ENCODE results near the gene CACNA1G.

The CACNA1G gene

DNA sequence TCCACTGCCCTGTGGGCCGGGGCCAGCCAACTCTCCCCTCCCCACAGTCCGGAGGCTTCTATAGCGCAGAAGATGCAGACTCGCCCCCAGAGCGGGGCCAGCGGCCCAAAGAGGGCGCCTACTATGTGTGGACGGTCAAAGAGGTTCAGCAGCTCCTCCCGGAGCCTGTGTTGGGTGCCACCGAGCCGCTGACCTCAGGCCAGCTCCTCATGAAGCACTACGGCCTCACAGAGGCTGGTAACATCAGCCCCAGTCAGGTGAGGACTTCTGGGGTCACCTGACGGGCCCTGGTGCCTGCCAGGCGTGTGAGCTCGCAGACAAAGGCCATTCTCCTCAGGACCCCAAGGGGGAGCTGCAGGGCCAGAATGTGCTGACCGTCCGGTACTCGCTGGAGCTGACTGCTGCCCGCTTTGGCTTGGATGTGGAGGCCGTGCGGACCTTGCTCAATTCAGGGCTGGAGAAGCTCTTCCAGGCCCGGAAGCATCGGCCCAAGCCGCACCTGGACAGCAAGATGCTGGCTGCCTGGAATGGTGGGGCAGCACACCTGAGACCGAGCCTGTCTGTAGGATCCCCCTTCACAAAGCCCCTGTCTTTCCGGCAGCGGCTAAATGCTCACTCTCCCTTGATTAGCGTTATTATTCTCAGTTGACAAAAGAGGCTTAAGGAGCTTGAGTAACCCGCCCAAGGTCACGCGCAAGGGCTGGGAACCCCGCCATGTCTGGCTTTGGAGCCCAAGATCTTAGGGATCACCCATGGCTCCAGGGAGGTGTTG is 9.7 kb upstream of the CACNA1G start:
- Histone ChIP-seq H3K36me3 (ENCODE audit: insufficient read depth, low read length) (peaks cover 37% of the 10 kb centered on the region), H3K4me3 (ENCODE audit: low read length) (no peak overlapping the region), H3K4me2 (ENCODE audit: low read length) (no peak overlapping the region), H3K4me1 (ENCODE audit: control insufficient read depth, insufficient read depth, low read length) (peaks cover 10% of the 10 kb centered on the region), H3K27me3 (ENCODE audit: control insufficient read depth, insufficient read depth, low read length) (no peaks in the 10 kb centered on the region), H3K9ac (ENCODE audit: low read depth, low read length) (no peak overlapping the region), H3K9me3 (replicated peaks; ENCODE audit: low read length) (no peaks in the 10 kb centered on the region)

DNA sequence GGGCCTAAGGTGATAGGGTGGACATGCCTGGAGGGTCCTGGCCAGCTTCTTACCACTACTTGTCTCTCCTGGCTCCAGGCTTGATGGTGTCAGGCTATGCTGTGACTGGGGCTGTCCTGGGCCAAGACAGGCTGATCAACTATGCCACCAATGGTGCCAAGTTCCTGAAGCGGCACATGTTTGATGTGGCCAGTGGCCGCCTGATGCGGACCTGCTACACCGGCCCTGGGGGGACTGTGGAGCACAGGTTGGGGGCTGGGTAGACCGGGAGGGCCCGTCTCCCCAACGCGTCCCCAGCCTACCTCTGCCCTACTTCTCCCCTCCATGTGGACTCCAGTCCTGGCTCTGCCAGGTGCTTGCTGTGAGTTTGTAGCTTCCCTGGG is 9.1 kb upstream of the CACNA1G start:
- Histone ChIP-seq H3K4me3 (ENCODE audit: low read length) (no peak overlapping the region), H3K36me3 (ENCODE audit: insufficient read depth, low read length) (peaks cover 43% of the 10 kb centered on the region), H3K9me3 (replicated peaks; ENCODE audit: low read length) (no peaks in the 10 kb centered on the region), H3K4me2 (ENCODE audit: low read length) (no peak overlapping the region), H3K27me3 (ENCODE audit: control insufficient read depth, insufficient read depth, low read length) (no peaks in the 10 kb centered on the region), H3K4me1 (ENCODE audit: control insufficient read depth, insufficient read depth, low read length) (peaks cover 10% of the 10 kb centered on the region), H3K9ac (ENCODE audit: low read depth, low read length) (no peak overlapping the region)

DNA sequence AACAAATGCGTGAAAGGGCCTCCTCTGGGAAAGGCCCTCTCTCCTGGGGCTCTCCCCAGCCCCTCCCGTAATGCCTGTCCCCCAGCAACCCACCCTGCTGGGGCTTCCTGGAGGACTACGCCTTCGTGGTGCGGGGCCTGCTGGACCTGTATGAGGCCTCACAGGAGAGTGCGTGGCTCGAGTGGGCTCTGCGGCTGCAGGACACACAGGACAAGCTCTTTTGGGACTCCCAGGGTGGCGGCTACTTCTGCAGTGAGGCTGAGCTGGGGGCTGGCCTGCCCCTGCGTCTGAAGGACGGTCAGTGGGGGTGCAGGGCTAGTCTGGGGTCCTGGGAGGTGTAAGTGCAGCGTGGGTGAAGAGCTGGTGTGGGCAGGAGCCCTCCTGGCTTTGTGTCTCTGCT is 8.6 kb upstream of the CACNA1G start:
- peaks cover 44% of the 10 kb centered on the region for H3K36me3 ChIP-seq (ENCODE audit: insufficient read depth, low read length)
- no peak overlapping the region for H3K9ac ChIP-seq (ENCODE audit: low read depth, low read length)
- H3K9me3 ChIP-seq (replicated peaks; ENCODE audit: low read length): no peaks in the 10 kb centered on the region
- H3K4me1 ChIP-seq (ENCODE audit: control insufficient read depth, insufficient read depth, low read length): peaks cover 10% of the 10 kb centered on the region
- H3K4me2 ChIP-seq (ENCODE audit: low read length): no peak overlapping the region
- no peaks in the 10 kb centered on the region for H3K27me3 ChIP-seq (ENCODE audit: control insufficient read depth, insufficient read depth, low read length)
- H3K4me3 ChIP-seq (ENCODE audit: low read length): no peak overlapping the region

DNA sequence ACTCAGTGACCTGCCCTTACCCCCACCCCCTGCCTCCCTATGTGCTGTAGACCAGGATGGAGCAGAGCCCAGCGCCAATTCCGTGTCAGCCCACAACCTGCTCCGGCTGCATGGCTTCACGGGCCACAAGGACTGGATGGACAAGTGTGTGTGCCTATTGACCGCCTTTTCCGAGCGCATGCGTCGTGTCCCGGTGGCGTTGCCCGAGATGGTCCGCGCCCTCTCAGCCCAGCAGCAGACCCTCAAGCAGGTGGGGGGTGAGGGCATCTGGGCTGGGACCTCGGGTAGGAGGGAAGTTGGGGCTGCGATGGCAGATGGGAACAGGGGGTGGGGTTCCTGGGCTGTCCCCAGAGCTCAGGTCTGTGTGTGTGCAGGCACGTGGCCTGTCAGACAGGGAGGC is 6.3 kb upstream of the CACNA1G start:
- Histone ChIP-seq H3K27me3 (ENCODE audit: control insufficient read depth, insufficient read depth, low read length) (peaks cover 11% of the 10 kb centered on the region), H3K9ac (ENCODE audit: low read depth, low read length) (no peak overlapping the region)

DNA sequence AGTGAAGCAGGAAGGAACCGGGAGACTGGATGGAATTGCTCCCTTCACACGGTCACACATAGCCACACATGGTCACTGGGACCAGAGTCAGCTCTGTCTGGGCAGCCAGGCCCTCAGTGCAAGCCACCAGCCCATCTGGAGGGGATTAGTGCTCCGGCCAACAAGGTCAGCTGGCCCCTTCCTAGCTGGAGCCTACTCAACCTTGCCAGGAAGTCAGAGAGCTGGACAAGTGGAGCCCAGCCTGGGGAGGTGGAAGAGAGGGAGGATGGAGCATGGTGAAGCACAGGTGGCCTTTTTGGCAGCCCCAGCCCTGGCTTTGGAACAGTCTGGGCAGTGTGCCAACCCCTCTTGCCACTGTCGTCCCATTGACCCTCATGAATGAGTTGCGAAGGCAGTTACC is 3.7 kb upstream of the CACNA1G start:
- no peak overlapping the region for H3K4me3 ChIP-seq (ENCODE audit: low read length)
- H3K9ac ChIP-seq (ENCODE audit: low read depth, low read length): no peak overlapping the region
- H3K4me2 ChIP-seq (ENCODE audit: low read length): no peak overlapping the region
- H3K27me3 ChIP-seq (ENCODE audit: control insufficient read depth, insufficient read depth, low read length): peaks cover 22% of the 10 kb centered on the region
- peaks cover 9% of the 10 kb centered on the region for H3K4me1 ChIP-seq (ENCODE audit: control insufficient read depth, insufficient read depth, low read length)
- H3K36me3 ChIP-seq (ENCODE audit: insufficient read depth, low read length): peaks cover 17% of the 10 kb centered on the region
- no peaks in the 10 kb centered on the region for H3K9me3 ChIP-seq (replicated peaks; ENCODE audit: low read length)

More for the DNA sequence above, 6.3 kb upstream of the CACNA1G start:
- Histone ChIP-seq H3K9me3 (replicated peaks; ENCODE audit: low read length) (no peaks in the 10 kb centered on the region), H3K36me3 (ENCODE audit: insufficient read depth, low read length) (peaks cover 37% of the 10 kb centered on the region), H3K4me1 (ENCODE audit: control insufficient read depth, insufficient read depth, low read length) (no peaks in the 10 kb centered on the region), H3K4me3 (ENCODE audit: low read length) (no peak overlapping the region), H3K4me2 (ENCODE audit: low read length) (no peak overlapping the region)

DNA sequence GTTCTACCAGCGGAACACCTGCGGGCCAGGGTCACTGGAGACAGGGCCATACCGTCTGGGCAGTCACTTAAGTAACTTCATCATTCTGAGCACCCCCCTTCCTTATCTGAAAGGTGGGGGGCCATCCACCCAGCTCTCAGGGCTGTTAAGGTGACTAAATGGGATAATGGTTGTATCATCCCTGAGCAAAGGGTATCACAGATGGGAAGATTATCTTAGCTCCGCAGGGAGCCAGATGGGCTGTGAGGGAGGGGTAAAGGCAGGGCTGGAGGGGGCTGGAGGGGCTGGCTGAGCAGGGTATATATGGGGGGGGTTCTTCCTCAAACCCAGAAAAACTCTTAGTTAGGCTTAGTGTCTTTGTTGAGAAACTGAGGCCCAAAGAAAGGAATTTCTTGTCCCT is 2.9 kb upstream of the CACNA1G start:
- Histone ChIP-seq H3K4me2 (ENCODE audit: low read length) (no peak overlapping the region), H3K9me3 (replicated peaks; ENCODE audit: low read length) (no peaks in the 10 kb centered on the region), H3K36me3 (ENCODE audit: insufficient read depth, low read length) (peaks cover 15% of the 10 kb centered on the region), H3K4me1 (ENCODE audit: control insufficient read depth, insufficient read depth, low read length) (peaks cover 9% of the 10 kb centered on the region), H3K27me3 (ENCODE audit: control insufficient read depth, insufficient read depth, low read length) (peaks cover 29% of the 10 kb centered on the region), H3K4me3 (ENCODE audit: low read length) (no peak overlapping the region), H3K9ac (ENCODE audit: low read depth, low read length) (no peak overlapping the region)

DNA sequence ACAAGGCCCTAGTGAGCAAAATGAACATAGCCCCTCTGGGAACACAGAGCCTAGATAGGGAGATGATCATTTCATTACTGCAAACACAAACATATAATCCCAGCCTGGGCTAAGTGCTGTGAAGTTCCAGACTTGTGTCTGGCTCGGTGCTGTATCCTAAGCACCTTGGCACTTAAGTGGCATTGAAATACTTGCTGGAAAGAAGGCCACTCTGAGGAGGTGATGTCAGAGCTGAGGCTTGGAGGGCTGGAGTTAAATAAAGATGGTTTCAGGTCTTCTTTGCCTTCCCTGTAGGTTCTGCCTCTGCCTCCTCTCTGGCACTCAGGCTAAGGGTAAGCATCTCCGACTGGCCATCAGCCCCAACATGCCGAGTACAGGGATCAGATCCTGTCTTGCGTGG is 2.4 kb upstream of the CACNA1G start:
- H3K27me3 ChIP-seq (ENCODE audit: control insufficient read depth, insufficient read depth, low read length): peaks cover 34% of the 10 kb centered on the region
- no peaks in the 10 kb centered on the region for H3K9me3 ChIP-seq (replicated peaks; ENCODE audit: low read length)
- peaks cover 9% of the 10 kb centered on the region for H3K4me1 ChIP-seq (ENCODE audit: control insufficient read depth, insufficient read depth, low read length)

DNA sequence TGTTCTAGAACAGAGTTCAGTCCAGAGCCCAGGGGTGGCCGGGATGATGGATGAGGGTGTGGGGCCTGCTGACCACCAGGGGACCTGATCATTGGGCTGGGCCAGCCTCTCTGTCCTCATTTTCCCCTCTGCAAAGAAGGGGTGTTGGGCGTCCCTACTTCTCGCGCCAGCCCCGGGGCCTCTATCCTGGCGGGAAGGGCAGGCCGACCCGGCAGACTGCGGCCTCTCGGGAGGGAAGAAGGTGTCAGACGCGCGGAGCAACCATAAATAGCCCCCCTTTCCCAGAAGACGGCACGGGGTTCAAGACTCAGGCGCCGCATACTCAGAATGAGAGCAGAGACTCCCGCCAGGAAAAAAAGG is 2.0 kb upstream of the CACNA1G start:
- H3K9ac ChIP-seq (ENCODE audit: low read depth, low read length): no peak overlapping the region
- peaks cover 38% of the 10 kb centered on the region for H3K27me3 ChIP-seq (ENCODE audit: control insufficient read depth, insufficient read depth, low read length)
- H3K9me3 ChIP-seq (replicated peaks; ENCODE audit: low read length): no peaks in the 10 kb centered on the region
- peaks cover 10% of the 10 kb centered on the region for H3K36me3 ChIP-seq (ENCODE audit: insufficient read depth, low read length)
- H3K4me2 ChIP-seq (ENCODE audit: low read length): no peak overlapping the region
- peaks cover 9% of the 10 kb centered on the region for H3K4me1 ChIP-seq (ENCODE audit: control insufficient read depth, insufficient read depth, low read length)
- no peak overlapping the region for H3K4me3 ChIP-seq (ENCODE audit: low read length)

More for the DNA sequence above, 2.4 kb upstream of the CACNA1G start:
- Histone ChIP-seq H3K36me3 (ENCODE audit: insufficient read depth, low read length) (peaks cover 11% of the 10 kb centered on the region), H3K4me2 (ENCODE audit: low read length) (no peak overlapping the region), H3K9ac (ENCODE audit: low read depth, low read length) (no peak overlapping the region), H3K4me3 (ENCODE audit: low read length) (no peak overlapping the region)

DNA sequence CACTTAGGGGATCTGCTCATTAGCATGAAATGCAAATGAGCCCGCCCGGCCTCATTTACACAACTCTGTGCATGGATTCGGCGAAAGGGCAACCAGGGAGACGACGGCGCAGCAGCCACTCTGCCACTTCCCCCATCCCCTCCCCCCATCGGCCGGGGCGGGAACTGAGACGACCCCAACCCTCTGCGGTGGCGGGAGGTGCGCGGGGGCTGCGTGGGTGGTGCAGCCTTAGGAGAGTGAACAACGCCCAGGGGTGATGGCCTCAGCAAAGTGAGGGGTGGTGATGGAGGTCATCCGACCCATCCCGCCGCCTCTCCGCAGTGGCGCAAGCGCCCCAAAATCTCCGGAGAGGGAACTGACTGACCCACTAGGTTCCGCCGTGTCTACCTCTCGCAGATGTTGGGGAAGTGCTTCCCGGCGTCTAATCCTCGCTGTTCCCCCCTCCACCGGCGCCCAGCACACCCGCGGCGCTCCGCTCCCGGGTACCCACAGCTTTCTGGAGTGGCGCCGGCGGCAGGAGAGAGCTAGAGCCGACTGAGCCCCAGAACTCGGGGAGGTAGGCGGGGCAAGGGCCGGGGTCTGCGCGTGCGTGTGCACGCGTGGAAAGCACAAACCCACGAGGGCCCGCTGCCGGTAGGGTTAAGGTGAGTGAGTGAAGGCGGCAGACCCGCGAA is 1.4 kb upstream of the CACNA1G start:
- Histone ChIP-seq H3K9me3 (replicated peaks; ENCODE audit: low read length) (no peaks in the 10 kb centered on the region), H3K27me3 (ENCODE audit: control insufficient read depth, insufficient read depth, low read length) (peaks cover 43% of the 10 kb centered on the region), H3K36me3 (ENCODE audit: insufficient read depth, low read length) (peaks cover 10% of the 10 kb centered on the region), H3K9ac (ENCODE audit: low read depth, low read length) (no peak overlapping the region), H3K4me1 (ENCODE audit: control insufficient read depth, insufficient read depth, low read length) (peaks cover 14% of the 10 kb centered on the region), H3K4me2 (ENCODE audit: low read length) (peak overlapping the region; percentile 92), H3K4me3 (ENCODE audit: low read length) (no peak overlapping the region)

DNA sequence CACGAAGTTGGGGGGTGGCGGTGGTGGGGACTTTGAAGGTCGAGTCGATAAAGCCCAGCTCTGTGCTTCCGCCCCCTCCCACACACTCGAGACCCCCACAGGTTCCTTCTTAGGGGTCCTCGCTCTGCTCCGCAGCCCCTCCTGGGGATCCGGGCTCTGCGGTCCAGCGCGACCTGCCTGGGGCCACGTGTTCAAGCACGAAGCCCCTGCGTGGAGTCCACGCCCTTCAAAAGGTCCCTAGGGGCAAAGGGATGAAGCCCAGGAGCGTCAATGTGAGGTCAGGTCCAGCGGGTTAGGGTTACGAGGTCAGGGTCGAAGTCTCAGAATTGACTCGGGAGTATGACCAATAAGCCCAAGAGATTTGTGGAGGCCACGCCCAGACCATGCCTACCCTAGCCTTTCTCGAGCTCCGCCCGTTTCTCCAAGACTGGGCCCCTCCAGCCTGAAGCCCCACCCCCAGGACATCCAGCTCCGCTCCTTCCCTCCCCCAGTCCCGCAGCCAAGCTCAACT is 786 bp upstream of the CACNA1G start:
- no peaks in the 10 kb centered on the region for H3K9me3 ChIP-seq (replicated peaks; ENCODE audit: low read length)
- peaks cover 10% of the 10 kb centered on the region for H3K36me3 ChIP-seq (ENCODE audit: insufficient read depth, low read length)
- H3K4me3 ChIP-seq (ENCODE audit: low read length): peak overlapping the region; percentile 63
- H3K27me3 ChIP-seq (ENCODE audit: control insufficient read depth, insufficient read depth, low read length): peaks cover 45% of the 10 kb centered on the region
- H3K4me2 ChIP-seq (ENCODE audit: low read length): peak overlapping the region; percentile 92
- H3K4me1 ChIP-seq (ENCODE audit: control insufficient read depth, insufficient read depth, low read length): peaks cover 19% of the 10 kb centered on the region
- H3K9ac ChIP-seq (ENCODE audit: low read depth, low read length): no peak overlapping the region

DNA sequence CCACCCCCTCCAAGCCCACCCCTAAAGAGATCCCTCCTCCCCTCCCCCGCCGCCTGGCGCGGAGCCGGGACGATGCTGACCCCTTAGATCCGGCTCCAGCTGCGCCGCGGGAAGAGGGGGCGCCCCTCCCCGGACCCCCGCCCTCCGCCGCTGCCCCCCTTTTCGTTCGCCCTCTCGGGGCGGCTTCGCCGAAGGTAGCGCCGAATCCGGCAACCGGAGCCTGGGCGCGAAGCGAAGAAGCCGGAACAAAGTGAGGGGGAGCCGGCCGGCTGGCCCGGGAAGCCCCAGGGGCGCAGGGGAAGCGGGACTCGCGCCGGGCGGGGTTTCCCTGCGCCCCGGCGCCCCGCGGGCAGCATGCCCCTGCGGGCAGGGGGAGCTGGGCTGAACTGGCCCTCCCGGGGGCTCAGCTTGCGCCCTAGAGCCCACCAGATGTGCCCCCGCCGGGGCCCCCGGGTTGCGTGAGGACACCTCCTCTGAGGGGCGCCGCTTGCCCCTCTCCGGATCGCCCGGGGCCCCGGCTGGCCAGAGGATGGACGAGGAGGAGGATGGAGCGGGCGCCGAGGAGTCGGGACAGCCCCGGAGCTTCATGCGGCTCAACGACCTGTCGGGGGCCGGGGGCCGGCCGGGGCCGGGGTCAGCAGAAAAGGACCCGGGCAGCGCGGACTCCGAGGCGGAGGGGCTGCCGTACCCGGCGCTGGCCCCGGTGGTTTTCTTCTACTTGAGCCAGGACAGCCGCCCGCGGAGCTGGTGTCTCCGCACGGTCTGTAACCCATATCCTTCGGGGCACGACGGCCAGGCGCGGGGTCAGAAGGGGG is 623 bp downstream of the CACNA1G start:
- H3K9ac ChIP-seq (ENCODE audit: low read depth, low read length): no peak overlapping the region

More for the DNA sequence above, 623 bp downstream of the CACNA1G start:
- Histone ChIP-seq H3K27me3 (ENCODE audit: control insufficient read depth, insufficient read depth, low read length) (peaks cover 54% of the 10 kb centered on the region), H3K4me2 (ENCODE audit: low read length) (peak overlapping the region; percentile 80), H3K36me3 (ENCODE audit: insufficient read depth, low read length) (peaks cover 4% of the 10 kb centered on the region), H3K9me3 (replicated peaks; ENCODE audit: low read length) (no peaks in the 10 kb centered on the region), H3K4me3 (ENCODE audit: low read length) (peak overlapping the region; percentile 46), H3K4me1 (ENCODE audit: control insufficient read depth, insufficient read depth, low read length) (peaks cover 20% of the 10 kb centered on the region)

Measured in skeletal muscle satellite cell (primary cell).